ENCODE measurements around the gene ZNF267. TPM values are rescaled to one million over a fixed set of nuclear protein-coding genes. Genes with fewer than 3 reads are reported as not detected.
"Not testable (repeated sequence)": the region's sequence is repeated elsewhere in the genome, so short reads cannot be mapped to it uniquely, and the experiment has no call there.

The ZNF267 gene
- total and polyA plus RNA-seq, 2 donors (not counting 3 experiments of a cell fraction or from before 2014, with no cell fraction given), result 5.2 to 19.1 TPM

- Histone ChIP-seq H3K79me2 (ENCODE audit: control insufficient read depth, insufficient read depth, low read length) (peaks cover 64% of the 10 kb centered on the region), H4K20me1 (replicated peaks; ENCODE audit: control insufficient read depth, extremely low read depth, insufficient read depth, low read length) (no peaks in the 10 kb centered on the region), H3K9ac (replicated peaks; ENCODE audit: extremely low read depth, insufficient read depth, low read length) (no peak overlapping the region), H3K27me3 (ENCODE audit: control insufficient read depth in 2 of 2, insufficient read depth in 2 of 2, low read length in 2 of 2) (no peaks in the 10 kb centered on the region), H3K9me1 (replicated peaks; ENCODE audit: control insufficient read depth, extremely low read depth, insufficient read depth, low read length) (no peaks in the 10 kb centered on the region), H3K27ac (ENCODE audit: insufficient read depth, low read depth, low read length) (no peak overlapping the region), H3K9me3 (replicated peaks; ENCODE audit: control insufficient read depth, insufficient read depth, low read length) (peaks cover 2% of the 10 kb centered on the region), H3K36me3 (ENCODE audit: control insufficient read depth in 2 of 2, extremely low read depth in 1 of 2, insufficient read depth in 2 of 2, low read length in 2 of 2) (peaks cover 6 to 9% of the 10 kb centered on the region in 2 experiments), H3K4me1 (ENCODE audit: control insufficient read depth, extremely low read depth, insufficient read depth, low read length) (no peaks in the 10 kb centered on the region), H2AFZ (ENCODE audit: low read depth, low read length) (no peak overlapping the region), H3K4me3 (replicated peaks in 1 of 3; ENCODE audit: insufficient read depth in 1 of 3, low read depth in 1 of 3, low read length in 3 of 3) (no peak overlapping the region), H3K4me2 (ENCODE audit: insufficient read depth, low read length) (no peak overlapping the region)
- ChIA-PET CTCF (no interaction called here), POLR2A (no interaction called here)
- dilution Hi-C loops (cut with MboI; ENCODE audit: extremely low pct_ligation_motif_present, low sequenced_read_pairs), result no loop called here
- no TSS peak for BruUV-seq (replicated peaks)
- no peak for FAIRE-seq
- TF ChIP-seq FOS (IDR thresholded peaks at IDR 0.05; ENCODE audit: borderline replicate concordance, insufficient read depth, low read length), result no peak
- no peak for TF ChIP-seq GATA2 (IDR thresholded peaks at IDR 0.05; ENCODE audit: insufficient read depth, insufficient read length, low read depth, low read length)
- no peak for TF ChIP-seq MAX (IDR thresholded peaks at IDR 0.05; ENCODE audit: insufficient read depth, insufficient read length)
- TF ChIP-seq EZH2 (IDR thresholded peaks at IDR 0.05; ENCODE audit: borderline replicate concordance, low read depth, low read length, severe bottlenecking), result no peak
- TF ChIP-seq CTCF (IDR thresholded peaks at IDR 0.05; ENCODE audit: extremely low read depth in 1 of 2, insufficient read depth in 1 of 2, low read depth in 1 of 2, low read length in 2 of 2), result no peak
- TF ChIP-seq JUN (IDR thresholded peaks at IDR 0.05; ENCODE audit: borderline replicate concordance, insufficient read depth, insufficient read length, low read depth), result no peak
- no peak for TF ChIP-seq POLR2A (IDR thresholded peaks at IDR 0.05; ENCODE audit: low read depth, low read length)
- TF ChIP-seq POLR2AphosphoS5 (IDR thresholded peaks at IDR 0.05; ENCODE audit: insufficient read depth, low read depth, low read length), result no peak
- no peak for TF ChIP-seq MYC (IDR thresholded peaks at IDR 0.05; ENCODE audit: low read depth, low read length)
- intact Hi-C loops (cut with micrococcal nuclease), result no loop called here
- no peak for DNase-seq (ENCODE audit: low read depth, low spot score)
Observed at GRCh38 chr16:31899505-31899904, 25.9 kb downstream of the ZNF267 start.

GRCh38 chr16:31904571-31904970 lies 31.0 kb downstream of the ZNF267 start:
- POLR2A ChIA-PET; dilution Hi-C loops (cut with MboI; ENCODE audit: extremely low pct_ligation_motif_present, low sequenced_read_pairs); DNase-seq (ENCODE audit: low read depth, low spot score); H3K4me3 ChIP-seq (replicated peaks in 1 of 3; ENCODE audit: insufficient read depth in 1 of 3, low read depth in 1 of 3, low read length in 3 of 3); H3K4me1 ChIP-seq (ENCODE audit: control insufficient read depth, extremely low read depth, insufficient read depth, low read length); H4K20me1 ChIP-seq (replicated peaks; ENCODE audit: control insufficient read depth, extremely low read depth, insufficient read depth, low read length); H3K9ac ChIP-seq (replicated peaks; ENCODE audit: extremely low read depth, insufficient read depth, low read length); H3K4me2 ChIP-seq (ENCODE audit: insufficient read depth, low read length); CTCF ChIA-PET; intact Hi-C loops (cut with micrococcal nuclease); H2AFZ ChIP-seq (ENCODE audit: low read depth, low read length); H3K27me3 ChIP-seq (ENCODE audit: control insufficient read depth in 2 of 2, insufficient read depth in 2 of 2, low read length in 2 of 2); FAIRE-seq; H3K27ac ChIP-seq (ENCODE audit: insufficient read depth, low read depth, low read length); H3K9me3 ChIP-seq (replicated peaks; ENCODE audit: control insufficient read depth, insufficient read depth, low read length); H3K36me3 ChIP-seq (ENCODE audit: control insufficient read depth in 2 of 2, extremely low read depth in 1 of 2, insufficient read depth in 2 of 2, low read length in 2 of 2); H3K9me1 ChIP-seq (replicated peaks; ENCODE audit: control insufficient read depth, extremely low read depth, insufficient read depth, low read length); BruUV-seq (replicated peaks): not testable (repeated sequence)
- H3K79me2 ChIP-seq (ENCODE audit: control insufficient read depth, insufficient read depth, low read length), result peaks cover 64% of the 10 kb centered on the region
